Astrocyte of the cerebellum (primary cell): ENCODE results near the gene ASCC2.

Experiments
- DNase-seq: peaks from one replicate; pipeline ENCODE4 v3.0.0-alpha.2; 2011; ENCODE audit warnings: low read depth
- H3K4me3 ChIP-seq: 2 replicates; pipeline ENCODE4 v1.5.1; 2011; ENCODE audit warnings: mild to moderate bottlenecking, low read depth, low read length, moderate library complexity
- CTCF ChIP-seq: IDR thresholded peaks from 2 replicates; pipeline ENCODE4 v1.5.1; 2012; ENCODE audit warnings: low read length, low read depth, moderate library complexity, mild to moderate bottlenecking; ENCODE audit errors: missing control alignments
- in situ Hi-C: cut with HindIII; loops from 2 replicates; pipeline ENCODE4 v1.10.0; 2017; ENCODE audit warnings: low sequenced_read_pairs

Gene ASCC2

GRCh38 chr22:29786031-29786430 lies 52.0 kb downstream of the ASCC2 start:
- DNase-seq, result no peak
- TF ChIP-seq CTCF, result no peak
- in situ Hi-C loops, result no loop called here
- no peak overlapping the region for H3K4me3 ChIP-seq

GRCh38 chr22:29784451-29785361 lies 53.4 kb downstream of the ASCC2 start:
- in situ Hi-C loops, result no loop called here
- no peak for TF ChIP-seq CTCF
- no peak overlapping the region for H3K4me3 ChIP-seq
- no peak for DNase-seq

- H3K4me3 ChIP-seq, result no peak overlapping the region
- no peak for DNase-seq
- in situ Hi-C loops, result no loop called here
- no peak for TF ChIP-seq CTCF
Observed at GRCh38 chr22:29782061-29782845, 55.8 kb downstream of the ASCC2 start.

- DNase-seq, result peak; percentile 85
- H3K4me3 ChIP-seq, result no peak overlapping the region
- in situ Hi-C loops, result no loop called here
- TF ChIP-seq CTCF, result no peak
Observed at GRCh38 chr22:29780748-29781676, 57.1 kb downstream of the ASCC2 start.

- in situ Hi-C loops, result no loop called here
- TF ChIP-seq CTCF, result no peak
- no peak overlapping the region for H3K4me3 ChIP-seq
- no peak for DNase-seq
Observed at GRCh38 chr22:29780220-29780619, 57.9 kb downstream of the ASCC2 start.

GRCh38 chr22:29773233-29773632 lies 64.8 kb downstream of the ASCC2 start:
- in situ Hi-C loops, result no loop called here
- DNase-seq, result no peak
- no peak for TF ChIP-seq CTCF

More at GRCh38 chr22:29773233-29773632, 64.8 kb downstream of the ASCC2 start:
- H3K4me3 ChIP-seq, result no peak overlapping the region
